Glutamatergic neuron (in vitro differentiated cells): ENCODE data around the gene IWS1. TPM values are rescaled to one million over a fixed set of nuclear protein-coding genes. Genes with fewer than 3 reads are reported as not detected.
"Not testable (repeated sequence)": the region's sequence is repeated elsewhere in the genome, so short reads cannot be mapped to it uniquely, and the experiment has no call there.

Source experiments
- DNase-seq: peaks from one replicate; pipeline ENCODE4 v3.0.0; 2022
- H3K27ac Mint-ChIP-seq: one replicate; pipeline ENCODE4 v1.8.0; 2020; ENCODE audit warnings: mild to moderate bottlenecking, mixed read lengths, inconsistent platforms; ENCODE audit not compliant: unreplicated experiment
- H3K27me3 Mint-ChIP-seq: one replicate; pipeline ENCODE4 v1.8.0; 2020; ENCODE audit warnings: mild to moderate bottlenecking, moderate library complexity, mixed read lengths, inconsistent platforms; ENCODE audit not compliant: unreplicated experiment
- H3K36me3 Mint-ChIP-seq: one replicate; pipeline ENCODE4 v1.8.0; 2020; ENCODE audit warnings: mild to moderate bottlenecking, mixed read lengths, inconsistent platforms; ENCODE audit not compliant: unreplicated experiment
- H3K4me1 Mint-ChIP-seq: one replicate; pipeline ENCODE4 v1.8.0; 2020; ENCODE audit warnings: mild to moderate bottlenecking, low read depth, mixed read lengths, inconsistent platforms; ENCODE audit not compliant: unreplicated experiment
- H3K4me3 Mint-ChIP-seq: one replicate; pipeline ENCODE4 v1.8.0; 2020; ENCODE audit warnings: mild to moderate bottlenecking, mixed read lengths, inconsistent platforms; ENCODE audit not compliant: unreplicated experiment
- H3K9me3 Mint-ChIP-seq: one replicate; pipeline ENCODE4 v1.8.0; 2020; ENCODE audit warnings: mild to moderate bottlenecking, moderate library complexity, mixed read lengths, inconsistent platforms; ENCODE audit not compliant: unreplicated experiment
- CTCF ChIP-seq: fragments of 200-600 bp; sonication (generic); IDR thresholded peaks from one replicate; pipeline ENCODE4 v1.5.0; 2021; ENCODE audit not compliant: partially characterized antibody, unreplicated experiment
- total RNA-seq: library from RNA; stranded (reverse); fragmentation: NEBNext Ultra II Directional; extraction: Animal tissue kit (Norgen Biotek cat#: 25700); gene quantifications from one replicate; pipeline ENCODE4 v1.2.1, GENCODE V29; 2021; ENCODE audit not compliant: unreplicated experiment

The IWS1 gene
- total RNA-seq, 1 donor from 2014 or later: 46.1 TPM

- H3K27ac Mint-ChIP-seq: no peak overlapping the region
- no peak overlapping the region for H3K4me3 Mint-ChIP-seq
- H3K27me3 Mint-ChIP-seq: peaks cover 8% of the 10 kb centered on the region
- TF ChIP-seq CTCF: no peak
- H3K9me3 Mint-ChIP-seq: peaks cover 1% of the 10 kb centered on the region
- DNase-seq: no peak
- peaks cover 5% of the 10 kb centered on the region for H3K4me1 Mint-ChIP-seq
- no peaks in the 10 kb centered on the region for H3K36me3 Mint-ChIP-seq
Observed at GRCh38 chr2:127573771-127574170, 47.5 kb upstream of the IWS1 start.

DNA sequence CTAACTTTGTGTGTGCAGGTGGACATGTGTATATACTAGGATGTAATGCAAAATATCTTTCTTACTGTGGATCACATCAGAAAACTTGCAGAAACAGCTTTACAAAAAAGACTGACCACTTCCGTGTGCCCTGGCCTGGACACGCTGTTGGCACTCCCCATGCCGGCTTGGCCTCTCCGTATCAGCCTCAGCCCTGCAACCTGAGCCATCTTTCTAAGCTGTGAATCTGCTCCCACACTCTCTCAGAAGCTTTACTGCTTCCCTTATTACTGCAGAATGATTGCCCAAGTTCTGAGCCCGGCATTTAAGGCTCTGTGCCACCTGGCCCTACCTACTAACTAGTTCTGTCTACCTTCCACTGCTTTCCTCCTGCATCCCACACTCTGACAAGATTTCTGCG lies 47.0 kb upstream of the IWS1 start:
- Mint-ChIP-seq H3K4me1 (peaks cover 5% of the 10 kb centered on the region), H3K4me3 (no peak overlapping the region), H3K9me3 (peaks cover 1% of the 10 kb centered on the region), H3K27ac (no peak overlapping the region), H3K27me3 (peaks cover 6% of the 10 kb centered on the region), H3K36me3 (no peaks in the 10 kb centered on the region)
- DNase-seq: no peak
- TF ChIP-seq CTCF: no peak

- peaks cover 1% of the 10 kb centered on the region for H3K9me3 Mint-ChIP-seq
- no peak for TF ChIP-seq CTCF
- peaks cover 5% of the 10 kb centered on the region for H3K4me1 Mint-ChIP-seq
- no peaks in the 10 kb centered on the region for H3K36me3 Mint-ChIP-seq
- DNase-seq: no peak
- peaks cover 6% of the 10 kb centered on the region for H3K27me3 Mint-ChIP-seq
- no peak overlapping the region for H3K4me3 Mint-ChIP-seq
- H3K27ac Mint-ChIP-seq: no peak overlapping the region
Observed at GRCh38 chr2:127572841-127573240, 46.6 kb upstream of the IWS1 start.

- not testable (repeated sequence) for H3K27ac Mint-ChIP-seq, H3K36me3 Mint-ChIP-seq, DNase-seq, H3K4me3 Mint-ChIP-seq, H3K27me3 Mint-ChIP-seq, H3K9me3 Mint-ChIP-seq, H3K4me1 Mint-ChIP-seq
Observed at GRCh38 chr2:127572352-127572751, 46.1 kb upstream of the IWS1 start.

DNA sequence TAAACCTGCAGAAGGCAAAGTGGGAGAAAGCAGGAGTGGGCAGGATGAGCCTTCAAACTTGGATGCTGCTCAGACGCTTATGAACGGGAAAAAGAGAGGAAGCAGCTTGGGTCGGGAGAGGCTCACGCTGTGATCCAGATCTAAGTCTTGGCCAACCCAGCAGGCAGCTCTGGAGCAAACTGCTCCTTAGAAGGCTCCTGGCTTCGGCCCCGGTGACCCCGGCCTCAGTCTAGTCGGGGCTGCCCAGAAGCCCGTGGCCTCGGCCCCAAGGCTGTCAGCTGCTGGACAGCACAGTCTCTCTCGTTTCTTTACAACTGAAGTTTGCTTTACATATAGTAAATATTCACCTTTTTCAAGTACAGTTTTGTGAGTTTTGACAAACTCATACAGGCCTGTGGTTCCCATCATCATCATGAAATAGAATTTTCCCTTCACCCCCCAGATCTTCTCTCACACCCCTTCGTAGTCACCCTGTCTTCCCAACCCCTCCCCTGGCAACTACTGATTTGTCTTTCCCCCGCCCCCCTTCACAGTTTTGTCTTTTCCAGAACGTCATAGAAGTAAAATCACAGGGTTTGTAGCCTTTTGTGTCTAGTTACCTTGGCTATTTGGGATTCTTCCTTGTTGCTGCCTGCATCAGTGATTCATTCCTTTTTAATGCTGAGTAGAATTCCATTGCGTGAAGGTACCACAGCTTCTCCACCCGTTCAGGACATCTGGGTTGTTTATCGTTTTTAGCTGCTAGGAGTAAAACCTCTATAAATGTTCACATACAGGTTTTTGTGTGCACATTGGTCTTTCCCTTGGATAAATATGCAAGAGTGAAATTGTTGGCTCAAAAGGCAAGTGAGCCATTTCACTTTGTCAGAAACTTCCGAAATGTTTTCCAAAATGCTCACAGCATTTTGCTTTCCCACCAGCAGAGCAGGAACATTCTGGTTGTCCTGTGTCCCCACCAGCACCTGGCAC lies 44.3 kb upstream of the IWS1 start:
- no peaks in the 10 kb centered on the region for H3K36me3 Mint-ChIP-seq
- H3K9me3 Mint-ChIP-seq: peaks cover 1% of the 10 kb centered on the region
- TF ChIP-seq CTCF: no peak
- H3K4me3 Mint-ChIP-seq: no peak overlapping the region
- no peak for DNase-seq
- H3K4me1 Mint-ChIP-seq: peaks cover 4% of the 10 kb centered on the region
- H3K27me3 Mint-ChIP-seq: peaks cover 4% of the 10 kb centered on the region
- H3K27ac Mint-ChIP-seq: no peak overlapping the region
